Measurements from ENCODE around the gene PLXNB3.

PLXNB3 gene

DNA sequence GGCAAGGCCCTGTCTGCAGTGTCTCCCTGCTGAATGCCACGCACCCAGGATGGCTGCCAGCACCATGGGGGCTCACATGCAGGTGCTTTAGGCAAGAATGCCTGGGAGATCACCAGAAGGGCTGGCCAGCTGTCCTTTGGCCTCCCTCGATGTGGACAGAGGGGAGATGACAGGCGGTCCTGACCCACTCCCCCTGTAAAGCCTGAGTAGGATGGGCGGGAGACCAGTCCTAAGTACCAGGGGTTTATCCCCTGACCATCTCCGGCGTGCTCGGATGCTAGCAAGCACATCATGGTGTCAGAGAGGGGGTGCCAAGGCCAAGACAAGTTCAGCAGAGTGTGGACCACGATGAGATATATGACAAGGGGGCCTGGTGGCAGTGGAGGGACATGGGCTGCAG lies 61.0 kb downstream of the PLXNB3 start:
- TF ChIP-seq SUZ12 (IDR thresholded peaks at IDR 0.05; ENCODE audit: extremely low read depth, insufficient read depth, insufficient read length): no peak
- TF ChIP-seq ZNF274 (IDR thresholded peaks at IDR 0.05; ENCODE audit: low read depth, low read length): no peak
- TF ChIP-seq YY1 (IDR thresholded peaks at IDR 0.05; ENCODE audit: insufficient read depth, insufficient read length): no peak
- Histone ChIP-seq H3K9me3 (ENCODE audit: insufficient read depth, low read length) (no peaks in the 10 kb centered on the region), H3K36me3 (ENCODE audit: insufficient read depth, insufficient read length, low read length) (no peaks in the 10 kb centered on the region), H3K4me3 (ENCODE audit: insufficient read length, low read depth) (no peak overlapping the region), H3K4me1 (ENCODE audit: insufficient read depth, insufficient read length) (peaks cover 6% of the 10 kb centered on the region), H3K27me3 (ENCODE audit: insufficient read depth, insufficient read length) (no peaks in the 10 kb centered on the region), H3K9ac (ENCODE audit: insufficient read length, low read depth) (no peak overlapping the region)
- DNase-seq (ENCODE audit: low read depth, low spot score): no peak
